Naive thymus-derived CD8-positive, alpha-beta T cell (primary cell): ENCODE data around the gene ZNF280D. TPM values are rescaled to one million over a fixed set of nuclear protein-coding genes. Genes with fewer than 3 reads are reported as not detected.
"Not testable (repeated sequence)": the region's sequence is repeated elsewhere in the genome, so short reads cannot be mapped to it uniquely, and the experiment has no call there.

Source experiments
- ATAC-seq, 2 donors: fragments of 150-1000 bp; cut with Tn5 transposase in 1 of 2; sonication (Bioruptor Pico), chemical (Tn5 transposase) in 1 of 2; 1 replicate in 1 of 2; 2 replicates in 1 of 2; pipeline ENCODE4 v1.10.0; 2021; ENCODE audit warnings: mild to moderate bottlenecking in 2 of 2, moderate library complexity in 2 of 2
- POLR2A ChIA-PET: fragments of 350-600 bp; sonication (Branson Sonifier 250); formaldehyde crosslinking; loops from one replicate; lab custom pipeline; 2021; ENCODE audit warnings: antibody characterized with exemption; lab: Charles Lee
- DNase-seq, 10 donors: peaks; one replicate each; pipeline versions ENCODE4 v3.0.0 to v3.0.0-alpha.2; 2020 to 2022
- H3K27ac Mint-ChIP-seq, 10 donors: one replicate each; pipeline ENCODE4 v1.8.0; 2020 to 2022; ENCODE audit warnings: mild to moderate bottlenecking in 10 of 10, mixed read lengths in 10 of 10, moderate library complexity in 4 of 10, inconsistent platforms in 1 of 10
- H3K27me3 Mint-ChIP-seq, 5 donors: one replicate each; pipeline ENCODE4 v1.8.0; 2021 to 2022; ENCODE audit warnings: mixed read lengths in 5 of 5
- H3K36me3 Mint-ChIP-seq, 3 donors: one replicate each; pipeline ENCODE4 v1.8.0; 2020 to 2022; ENCODE audit warnings: mixed read lengths in 3 of 3, mild to moderate bottlenecking in 2 of 3, inconsistent platforms in 1 of 3
- H3K4me1 Mint-ChIP-seq, 4 donors: one replicate each; pipeline ENCODE4 v1.8.0; 2021 to 2022; ENCODE audit warnings: mixed read lengths in 4 of 4
- H3K4me3 Mint-ChIP-seq, 10 donors: one replicate each; pipeline ENCODE4 v1.8.0; 2020 to 2022; ENCODE audit warnings: mild to moderate bottlenecking in 10 of 10, mixed read lengths in 10 of 10, moderate library complexity in 6 of 10, inconsistent platforms in 1 of 10
- H3K9me3 Mint-ChIP-seq, 9 donors: one replicate each; pipeline ENCODE4 v1.8.0; 2020 to 2022; ENCODE audit warnings: mixed read lengths in 9 of 9, mild to moderate bottlenecking in 3 of 9, inconsistent platforms in 1 of 9, moderate library complexity in 1 of 9
- polyA plus RNA-seq, 3 donors: library from polyadenylated mRNA; unstranded; fragments of 300-500 nt; fragmentation: Illumina TruSeq; gene quantifications; one replicate each; pipeline ENCODE4 v1.2.3, GENCODE V29; 2021
- total RNA-seq, 8 experiments: library from RNA in 2 of 8; stranded (reverse) in 2 of 8; gene quantifications; one replicate each; pipeline ENCODE4 v1.2.3 and lab custom pipeline; 2021 to 2026

Gene ZNF280D
- total RNA-seq (10 to 100 TPM; 46.6 to 51.1 TPM), polyA plus RNA-seq (10 to 100 TPM; 10.6 to 14.4 (median 11.0) TPM), total RNA-seq (lab: John Stamatoyannopoulos, UW) (11.9 to 33.4 (median 26.3) reads per million in 6 experiments)

- POLR2A ChIA-PET, result interaction anchor here (0.7 to 1.5 kb wide), 3 partner anchors 12 to 185 kb away, joined by 3 to 8 read pairs (median 4); partner anchors contain the start of gene TCF12
- no peaks in the 10 kb centered on the region for H3K27me3 Mint-ChIP-seq
- peak within 1 kb of the TSS; percentile 89 to 97 (median 96) for H3K4me3 Mint-ChIP-seq
- DNase-seq (peak; percentile 58 to 87 (median 74)), ATAC-seq (peak; percentile 87 to 88)
- H3K9me3 Mint-ChIP-seq, result peaks cover 0 to 4% (median 0%) of the 10 kb centered on the region in 9 donors
- H3K27ac Mint-ChIP-seq, result peak within 1 kb of the TSS; percentile 90 to 99 (median 97)
- peaks cover 16 to 44% (median 38%) of the 10 kb centered on the region in 4 donors for H3K4me1 Mint-ChIP-seq
- peaks cover 0 to 7% (median 0%) of the 10 kb centered on the region in 3 donors for H3K36me3 Mint-ChIP-seq
Measured at GRCh38 chr15:56733136-56734012, at the start of gene ZNF280D. Gene ZNF280D, minus strand, starts transcription at chr15:56733509. Its CDS starts 26,400 bp downstream, at chr15:56707109.

- POLR2A ChIA-PET, result no interaction called here
- Mint-ChIP-seq H3K27ac (no peak overlapping the region), H3K9me3 (peaks cover 0 to 8% (median 0%) of the 10 kb centered on the region in 9 donors), H3K27me3 (peaks cover 0 to 4% (median 0%) of the 10 kb centered on the region in 5 donors), H3K4me3 (no peak overlapping the region), H3K4me1 (peaks cover 6 to 12% (median 8%) of the 10 kb centered on the region in 4 donors), H3K36me3 (no peaks in the 10 kb centered on the region)
- ATAC-seq (no peak), DNase-seq (no peak)
Measured at GRCh38 chr15:56782306-56782705, 49.0 kb upstream of the ZNF280D start.

- Mint-ChIP-seq H3K4me1 (peaks cover 6 to 12% (median 8%) of the 10 kb centered on the region in 4 donors), H3K27me3 (peaks cover 0 to 4% (median 2%) of the 10 kb centered on the region in 5 donors), H3K9me3 (peaks cover 0 to 8% (median 0%) of the 10 kb centered on the region in 9 donors), H3K4me3 (no peak overlapping the region), H3K27ac (no peak overlapping the region), H3K36me3 (no peaks in the 10 kb centered on the region)
- DNase-seq (no peak), ATAC-seq (no peak)
- POLR2A ChIA-PET, result no interaction called here
Measured at GRCh38 chr15:56781666-56782065, 48.4 kb upstream of the ZNF280D start.

GRCh38 chr15:56780102-56780725 is 46.9 kb upstream of the ZNF280D start:
- DNase-seq (peak in 5 of 10 donors; percentile 6 to 46 (median 23)), ATAC-seq (peak in 1 of 2 donors; percentile 82)
- Mint-ChIP-seq H3K4me1 (peaks cover 8 to 18% (median 10%) of the 10 kb centered on the region in 4 donors), H3K27ac (peak overlapping the region in 7 of 10 donors; percentile 48 to 90 (median 59)), H3K4me3 (peak overlapping the region in 9 of 10 donors; percentile 43 to 74 (median 70))
- H3K36me3 Mint-ChIP-seq, H3K9me3 Mint-ChIP-seq, H3K27me3 Mint-ChIP-seq, POLR2A ChIA-PET: not testable (repeated sequence)

- H3K27ac Mint-ChIP-seq, H3K36me3 Mint-ChIP-seq, H3K4me3 Mint-ChIP-seq, H3K27me3 Mint-ChIP-seq, ATAC-seq, DNase-seq, H3K9me3 Mint-ChIP-seq, POLR2A ChIA-PET: not testable (repeated sequence)
- peaks cover 8 to 18% (median 11%) of the 10 kb centered on the region in 4 donors for H3K4me1 Mint-ChIP-seq
Measured at GRCh38 chr15:56779449-56779848, 46.1 kb upstream of the ZNF280D start.

GRCh38 chr15:56778761-56779160 is 45.5 kb upstream of the ZNF280D start:
- no peaks in the 10 kb centered on the region for H3K36me3 Mint-ChIP-seq
- no peak overlapping the region for H3K4me3 Mint-ChIP-seq
- POLR2A ChIA-PET, result no interaction called here
- DNase-seq (no peak), ATAC-seq (no peak)
- peaks cover 0 to 4% (median 3%) of the 10 kb centered on the region in 5 donors for H3K27me3 Mint-ChIP-seq
- peaks cover 0 to 7% (median 0%) of the 10 kb centered on the region in 9 donors for H3K9me3 Mint-ChIP-seq
- H3K27ac Mint-ChIP-seq, result no peak overlapping the region
- peaks cover 8 to 18% (median 12%) of the 10 kb centered on the region in 4 donors for H3K4me1 Mint-ChIP-seq

GRCh38 chr15:56776839-56777238 is 43.5 kb upstream of the ZNF280D start:
- Mint-ChIP-seq H3K9me3 (peaks cover 0 to 6% (median 0%) of the 10 kb centered on the region in 9 donors), H3K27ac (no peak overlapping the region), H3K27me3 (peaks cover 0 to 8% (median 4%) of the 10 kb centered on the region in 5 donors), H3K4me3 (no peak overlapping the region), H3K4me1 (peaks cover 8 to 18% (median 12%) of the 10 kb centered on the region in 4 donors), H3K36me3 (no peaks in the 10 kb centered on the region)
- no peak for ATAC-seq
- POLR2A ChIA-PET, result no interaction called here
- DNase-seq, result no peak

GRCh38 chr15:56775641-56776040 is 42.3 kb upstream of the ZNF280D start:
- H3K27me3 Mint-ChIP-seq, result peaks cover 0 to 9% (median 5%) of the 10 kb centered on the region in 5 donors
- H3K4me1 Mint-ChIP-seq, result peaks cover 6 to 16% (median 9%) of the 10 kb centered on the region in 4 donors
- H3K27ac Mint-ChIP-seq, result peak overlapping the region in 1 of 10 donors; percentile 54
- no peak overlapping the region for H3K4me3 Mint-ChIP-seq
- no peak for ATAC-seq
- H3K36me3 Mint-ChIP-seq, result no peaks in the 10 kb centered on the region
- POLR2A ChIA-PET, result no interaction called here
- peaks cover 0 to 4% (median 0%) of the 10 kb centered on the region in 9 donors for H3K9me3 Mint-ChIP-seq
- no peak for DNase-seq

GRCh38 chr15:56774356-56774755 is 41.0 kb upstream of the ZNF280D start:
- peaks cover 0 to 10% (median 3%) of the 10 kb centered on the region in 4 donors for H3K4me1 Mint-ChIP-seq
- H3K4me3 Mint-ChIP-seq, result no peak overlapping the region
- peaks cover 0 to 9% (median 5%) of the 10 kb centered on the region in 5 donors for H3K27me3 Mint-ChIP-seq
- H3K27ac Mint-ChIP-seq, result no peak overlapping the region
- H3K36me3 Mint-ChIP-seq, result no peaks in the 10 kb centered on the region
- DNase-seq, result no peak
- no peak for ATAC-seq
- peaks cover 0 to 2% (median 0%) of the 10 kb centered on the region in 9 donors for H3K9me3 Mint-ChIP-seq
- POLR2A ChIA-PET, result no interaction called here

- peaks cover 0 to 10% (median 3%) of the 10 kb centered on the region in 4 donors for H3K4me1 Mint-ChIP-seq
- H3K27ac Mint-ChIP-seq, result no peak overlapping the region
- DNase-seq, result no peak
- POLR2A ChIA-PET, result no interaction called here
- no peak overlapping the region for H3K4me3 Mint-ChIP-seq
- H3K27me3 Mint-ChIP-seq, result peaks cover 0 to 9% (median 5%) of the 10 kb centered on the region in 5 donors
- no peaks in the 10 kb centered on the region for H3K36me3 Mint-ChIP-seq
- ATAC-seq, result no peak
- no peaks in the 10 kb centered on the region for H3K9me3 Mint-ChIP-seq
Measured at GRCh38 chr15:56772868-56773639, 39.7 kb upstream of the ZNF280D start.

GRCh38 chr15:56770173-56770572 is 36.9 kb upstream of the ZNF280D start:
- no peak for ATAC-seq
- Mint-ChIP-seq H3K4me1 (peaks cover 3 to 6% (median 5%) of the 10 kb centered on the region in 4 donors), H3K4me3 (no peak overlapping the region), H3K36me3 (no peaks in the 10 kb centered on the region), H3K9me3 (no peaks in the 10 kb centered on the region), H3K27me3 (peaks cover 0 to 11% (median 3%) of the 10 kb centered on the region in 5 donors), H3K27ac (no peak overlapping the region)
- POLR2A ChIA-PET, result no interaction called here
- DNase-seq, result no peak

GRCh38 chr15:56767315-56767714 is 34.0 kb upstream of the ZNF280D start:
- H3K4me1 Mint-ChIP-seq, result peaks cover 2 to 9% (median 6%) of the 10 kb centered on the region in 4 donors
- POLR2A ChIA-PET, result no interaction called here
- H3K4me3 Mint-ChIP-seq, result no peak overlapping the region
- peaks cover 0 to 4% (median 0%) of the 10 kb centered on the region in 3 donors for H3K36me3 Mint-ChIP-seq
- DNase-seq (no peak), ATAC-seq (no peak)
- H3K27ac Mint-ChIP-seq, result no peak overlapping the region
- H3K27me3 Mint-ChIP-seq, result peaks cover 0 to 8% (median 0%) of the 10 kb centered on the region in 5 donors
- H3K9me3 Mint-ChIP-seq, result no peaks in the 10 kb centered on the region
